ENCODE measurements around the gene TRPM1.
"Not testable (repeated sequence)": the region's sequence is repeated elsewhere in the genome, so short reads cannot be mapped to it uniquely, and the experiment has no call there.

Gene TRPM1

DNA sequence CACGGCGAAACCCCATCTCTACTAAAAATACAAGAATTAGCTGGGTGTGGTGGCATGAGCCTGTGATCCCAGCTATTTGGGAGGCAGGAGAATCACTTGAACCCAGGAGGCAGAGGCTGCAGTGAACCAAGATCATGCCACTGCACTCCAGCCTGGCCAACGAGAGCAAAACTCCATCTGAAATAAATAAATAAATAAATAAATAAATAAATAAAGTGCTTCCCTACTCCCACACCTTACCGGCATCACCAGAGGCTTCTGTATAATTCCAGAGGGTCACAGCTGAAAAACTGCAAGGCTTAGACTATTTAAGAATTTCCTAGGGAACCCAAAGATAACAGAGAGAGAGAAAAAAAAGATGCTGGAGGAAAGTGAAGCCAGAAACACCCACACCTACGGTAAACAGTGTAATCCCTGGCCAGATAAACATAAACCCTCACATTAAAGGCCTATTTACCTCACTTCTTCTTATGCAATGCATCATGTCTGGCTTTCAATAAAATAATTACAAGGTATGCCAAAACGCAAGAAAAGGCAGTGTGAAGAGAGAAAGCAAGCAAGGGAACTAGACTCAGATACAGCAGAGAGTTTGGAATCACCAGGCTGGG lies 15.0 kb upstream of the TRPM1 start:
- no peak for DNase-seq

DNA sequence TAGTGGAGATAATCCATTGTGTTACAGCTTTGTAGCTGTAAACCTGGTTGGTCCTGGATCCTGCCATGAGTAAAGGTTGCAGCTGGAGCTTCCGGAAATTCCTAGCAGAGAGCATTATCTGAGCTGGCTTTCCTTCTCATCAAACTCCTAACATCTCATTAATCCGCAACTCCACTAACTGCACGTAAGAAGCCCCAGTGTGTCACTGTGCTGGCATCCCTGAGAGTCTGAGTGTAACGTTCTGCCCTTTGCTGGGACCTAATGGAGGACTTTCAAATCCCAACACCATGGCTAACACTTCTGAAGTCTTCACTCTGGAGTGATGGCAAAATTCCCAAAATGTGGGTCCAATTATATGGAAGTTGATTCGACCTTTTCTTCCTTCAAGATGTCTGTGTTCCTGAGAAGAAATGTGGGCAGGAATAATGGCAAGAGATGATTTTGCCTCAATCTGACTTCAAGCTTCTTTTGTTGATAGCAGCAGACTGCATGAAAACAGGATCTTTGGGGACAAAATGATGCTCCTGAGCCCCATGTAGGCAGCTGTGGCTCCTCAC lies 9.6 kb upstream of the TRPM1 start:
- DNase-seq, result no peak

DNA sequence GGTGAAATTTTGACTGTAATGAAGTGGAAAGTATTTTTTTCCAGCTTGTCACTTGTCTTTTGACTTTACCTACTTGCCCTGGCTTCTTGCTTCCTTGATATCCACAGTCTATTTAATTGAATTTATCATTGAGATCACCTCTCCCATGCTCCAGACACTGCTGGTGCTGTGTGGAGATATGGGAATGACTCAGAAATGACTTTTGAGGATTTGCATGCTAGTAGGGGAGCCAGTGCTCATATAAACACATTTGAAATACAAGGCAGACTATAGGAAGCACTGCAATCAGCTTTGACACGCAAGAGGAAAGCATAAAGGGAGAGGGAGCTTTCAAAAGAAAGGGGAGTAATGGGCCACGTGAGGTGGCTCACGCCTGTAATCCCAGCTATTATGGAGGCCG lies 7.3 kb upstream of the TRPM1 start:
- DNase-seq, result no peak

DNA sequence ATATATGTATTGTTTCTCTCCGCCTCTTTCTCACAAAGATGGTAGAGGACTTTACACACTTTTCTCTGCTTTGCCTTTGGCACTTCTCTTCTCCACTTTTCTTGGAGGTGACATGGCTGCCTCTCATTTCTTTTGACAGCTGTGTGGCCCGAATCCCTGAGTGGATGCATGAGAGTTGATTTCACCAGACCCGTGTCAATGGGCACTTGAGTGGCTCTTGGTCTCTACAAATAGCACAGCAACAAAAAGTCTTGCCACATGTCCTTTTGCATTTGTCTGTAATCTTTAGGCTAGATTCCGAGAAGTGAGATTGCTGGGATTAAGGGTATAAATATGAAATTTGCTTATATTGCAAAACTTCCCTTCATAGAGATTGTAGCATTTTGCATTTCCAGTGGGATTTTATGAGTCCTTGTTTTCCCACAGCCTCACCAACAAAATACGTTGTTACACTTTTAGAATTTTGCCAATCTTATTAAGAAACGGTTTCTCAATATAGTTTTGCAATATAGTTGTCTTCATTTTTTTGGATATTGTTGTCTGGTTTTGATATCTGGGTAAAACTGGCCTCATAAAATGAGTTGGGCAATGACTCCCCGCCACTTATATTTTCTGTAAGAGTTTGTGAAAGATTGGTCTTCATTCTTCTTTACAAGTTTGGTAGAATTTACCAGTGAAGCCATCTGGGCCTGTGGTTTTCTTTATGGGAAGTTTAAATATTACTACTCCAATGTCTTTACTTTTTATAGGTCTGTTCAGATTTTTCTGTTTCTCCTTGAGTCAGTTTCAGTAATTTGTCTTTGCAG lies 5.2 kb upstream of the TRPM1 start:
- peak in 1 of 2 donors; percentile 51 for DNase-seq

DNA sequence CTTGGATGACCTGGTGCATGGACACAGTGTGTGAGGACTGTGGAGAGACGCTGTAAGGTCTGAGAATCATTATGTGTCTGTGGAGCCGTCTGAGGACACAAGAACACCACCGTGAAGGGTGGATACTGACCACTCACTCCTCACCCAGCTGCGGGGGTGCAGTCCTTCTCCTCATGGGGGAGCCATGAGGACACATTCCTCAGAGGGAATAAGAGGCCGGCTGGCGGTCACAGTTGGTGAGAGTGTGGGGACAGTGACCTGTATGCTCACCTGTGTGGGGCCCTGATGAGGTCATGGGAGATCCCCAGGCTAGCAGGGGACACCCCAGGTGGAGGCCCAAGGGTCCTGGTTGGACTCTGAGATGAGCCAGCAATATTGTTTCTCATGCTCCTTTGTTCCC lies 2.5 kb upstream of the TRPM1 start:
- no peak for DNase-seq

DNA sequence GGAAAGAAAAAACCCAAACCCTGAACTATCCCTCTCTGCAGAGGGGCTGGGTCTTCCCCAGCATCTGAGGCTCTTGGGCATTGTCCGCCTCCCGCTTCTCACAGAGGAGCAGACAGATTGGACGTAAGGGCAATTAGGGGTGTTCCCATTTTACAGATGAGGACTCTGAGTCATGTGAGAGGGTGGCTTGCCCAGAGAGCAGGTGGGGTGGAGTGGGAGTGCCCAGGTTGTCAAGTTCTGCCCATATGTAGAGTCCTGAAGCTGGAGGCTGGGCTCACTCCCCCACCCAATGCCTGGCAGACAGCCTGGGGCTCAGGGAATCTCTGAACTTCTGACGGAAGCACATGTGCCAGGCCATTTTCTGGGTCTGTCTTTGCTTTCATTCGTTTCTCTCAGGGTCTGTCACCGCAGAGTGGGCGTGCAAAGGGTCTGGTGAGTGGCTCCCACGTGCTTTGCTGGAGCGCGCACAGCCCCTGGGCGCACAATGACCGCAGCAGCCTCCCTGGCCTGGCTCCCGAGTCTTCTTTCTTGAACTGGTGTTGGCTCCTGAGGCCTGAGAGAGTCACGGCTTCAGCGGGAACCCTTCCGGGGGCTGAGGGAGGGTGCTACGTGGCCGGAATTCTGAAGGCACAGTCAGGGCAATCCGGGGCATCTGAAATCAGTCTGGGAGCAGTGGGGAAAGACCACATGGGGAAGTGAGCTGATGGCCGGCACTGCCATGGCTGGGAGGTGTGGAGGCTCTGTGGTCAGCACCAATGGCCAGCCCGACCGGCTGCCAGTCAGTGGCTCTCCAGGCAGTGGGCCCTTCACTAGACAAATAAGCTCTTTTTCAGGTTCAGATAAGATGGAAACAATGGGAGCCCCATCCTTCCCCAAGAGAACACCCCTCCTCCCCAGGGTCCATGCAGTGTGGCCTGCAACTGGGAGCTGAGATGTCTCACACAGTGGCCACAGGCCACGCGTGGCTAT lies 1.1 kb upstream of the TRPM1 start:
- no peak for DNase-seq

DNA sequence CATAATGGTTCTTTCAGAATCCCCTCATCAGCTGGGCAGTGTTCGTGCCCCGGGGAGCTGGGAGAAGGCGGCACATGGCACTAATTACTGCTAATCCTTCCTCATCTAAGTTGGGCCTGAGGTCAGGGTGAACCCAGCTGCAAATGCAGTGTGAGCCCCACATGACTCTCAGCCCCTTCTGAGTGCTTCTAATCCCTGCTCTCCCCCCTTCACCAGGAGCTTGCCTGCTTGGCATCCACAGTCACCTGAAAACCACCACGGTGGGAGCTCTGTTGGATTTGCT lies 455 bp upstream of the TRPM1 start:
- DNase-seq, result no peak

DNA sequence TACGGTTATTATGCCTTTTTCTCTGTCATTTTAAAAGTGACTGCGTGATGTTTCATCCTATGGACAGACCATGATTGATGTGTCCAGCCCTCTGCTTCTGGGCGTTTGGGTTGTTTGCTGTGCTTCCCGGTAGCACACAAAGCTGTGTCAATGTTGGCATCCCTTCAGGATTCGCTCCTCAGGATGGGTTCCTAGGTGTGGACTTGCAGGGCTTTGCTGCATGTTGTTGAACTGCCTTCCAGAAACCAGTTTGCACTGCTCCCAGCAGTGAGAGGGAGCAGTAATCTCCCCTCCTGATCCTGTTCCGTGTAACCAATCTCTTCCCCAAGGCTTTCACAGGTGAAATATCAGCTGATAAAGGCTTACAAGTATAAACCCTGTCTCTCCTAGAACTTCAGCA lies 787 bp downstream of the TRPM1 start:
- DNase-seq, result no peak

DNA sequence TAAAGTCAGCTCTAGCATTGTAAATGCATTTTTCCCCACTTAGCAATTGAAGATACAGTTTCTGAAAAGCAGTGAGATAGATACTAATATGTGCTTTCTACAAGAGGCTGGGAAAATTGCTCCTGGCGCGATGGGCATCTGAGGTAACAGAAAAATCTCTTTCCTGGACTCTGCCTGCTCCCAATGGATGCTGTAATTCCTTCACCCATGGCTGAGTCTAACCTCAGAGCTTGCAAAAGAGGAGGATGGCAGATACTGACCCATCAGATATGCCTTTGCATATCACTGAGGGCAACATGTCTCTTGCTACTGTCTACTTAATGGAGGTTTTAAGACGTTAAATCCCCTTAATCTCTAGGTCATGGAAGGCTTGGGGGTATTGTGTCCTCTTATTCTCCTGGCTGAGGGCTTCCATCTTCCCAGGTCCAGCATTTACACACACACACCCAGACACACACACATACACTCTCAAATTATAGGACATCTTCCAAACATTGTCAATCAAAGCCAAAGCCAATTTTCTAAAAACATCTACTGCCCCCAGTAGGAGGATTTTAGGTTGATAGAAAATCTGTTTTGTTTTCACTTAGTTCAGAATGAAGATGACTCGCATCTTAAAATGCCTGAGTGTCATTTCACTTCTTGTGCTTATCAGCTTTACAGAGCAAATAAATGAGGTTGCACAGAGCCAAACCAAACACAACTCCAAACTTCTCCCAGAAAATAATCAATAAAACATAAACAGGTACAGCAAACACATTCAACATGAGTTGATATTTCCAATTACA lies 2.4 kb downstream of the TRPM1 start:
- no peak for DNase-seq

DNA sequence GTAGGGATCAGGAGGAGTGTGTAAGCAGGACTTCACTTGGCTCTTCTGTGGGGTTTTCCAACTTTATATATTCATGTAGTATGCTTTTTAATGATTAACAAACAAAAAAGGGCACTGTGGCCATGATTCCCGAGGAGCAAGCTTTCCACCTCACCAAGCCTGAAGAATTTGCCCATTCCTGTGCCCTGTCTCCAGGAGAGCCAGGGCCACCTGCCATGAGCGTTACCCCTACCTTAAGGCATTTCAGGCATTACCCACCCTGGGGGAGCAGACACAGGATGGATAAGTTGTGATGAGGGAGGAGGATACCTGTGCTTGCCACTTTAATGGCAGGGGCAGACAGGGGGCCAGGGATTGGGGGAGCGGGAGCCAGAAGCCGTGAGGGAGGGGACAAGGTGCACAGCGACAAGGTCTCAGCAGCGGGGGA lies 3.0 kb downstream of the TRPM1 start:
- no peak for DNase-seq

DNA sequence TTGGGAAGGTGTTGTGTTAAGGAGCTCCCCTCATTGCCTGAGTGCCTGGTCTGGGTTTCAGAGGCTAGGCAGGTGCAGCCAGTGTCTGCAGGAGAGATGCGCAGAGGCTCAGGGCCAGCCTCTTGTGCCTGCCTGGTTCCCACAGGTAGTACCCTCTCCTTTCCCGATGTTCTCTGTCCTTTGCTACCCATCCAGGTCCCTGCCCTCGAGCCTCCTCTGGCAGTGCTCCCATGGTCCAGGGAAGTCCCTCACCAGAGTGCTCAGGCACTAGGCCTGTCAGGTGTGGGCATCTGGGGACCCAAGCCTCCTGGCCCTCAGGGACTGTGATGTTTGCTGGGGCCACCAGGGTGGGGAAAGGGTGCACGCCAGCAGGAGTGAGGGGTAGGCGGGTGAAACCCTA lies 5.0 kb downstream of the TRPM1 start:
- DNase-seq, result no peak

DNA sequence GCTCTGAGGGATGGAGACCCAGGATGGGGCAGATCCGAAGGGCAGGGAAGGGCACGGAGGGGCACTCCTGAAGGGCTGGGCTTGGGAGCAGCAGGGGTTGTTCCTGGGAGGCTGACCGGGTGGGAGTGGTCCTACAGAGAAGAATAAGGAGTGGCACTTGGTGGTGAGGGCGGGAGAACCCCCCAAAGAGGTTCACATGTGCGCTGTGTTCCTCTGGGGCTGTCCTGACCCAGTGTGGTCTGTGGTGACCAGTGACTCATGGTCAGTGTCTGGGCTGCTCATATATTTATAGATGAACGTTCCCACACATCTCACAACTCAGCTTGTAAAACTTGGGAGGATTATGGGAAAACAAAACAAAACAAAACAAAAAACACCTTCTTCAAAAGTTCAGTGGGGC lies 10.0 kb downstream of the TRPM1 start:
- peak in 1 of 2 donors; percentile 55 for DNase-seq

DNA sequence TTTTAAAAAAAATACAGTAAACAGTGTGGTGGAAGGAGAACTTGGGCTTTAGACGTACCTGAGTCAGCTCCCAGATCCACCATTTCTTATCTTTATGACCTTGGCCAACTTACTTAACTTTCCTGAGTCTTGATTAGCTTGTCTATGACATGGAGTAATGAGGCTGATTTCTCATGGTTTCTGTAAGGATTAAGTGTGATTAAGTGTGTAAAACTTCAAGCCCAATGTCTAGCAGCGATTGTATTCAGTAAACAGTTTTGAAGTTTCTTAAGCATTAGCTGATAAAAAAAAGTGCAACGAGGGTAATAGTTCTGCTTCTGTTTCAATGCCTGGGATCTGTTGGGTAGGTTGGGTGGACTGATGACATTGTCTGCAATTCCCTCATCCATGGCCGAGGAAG lies 10.8 kb downstream of the TRPM1 start:
- DNase-seq, result no peak

DNA sequence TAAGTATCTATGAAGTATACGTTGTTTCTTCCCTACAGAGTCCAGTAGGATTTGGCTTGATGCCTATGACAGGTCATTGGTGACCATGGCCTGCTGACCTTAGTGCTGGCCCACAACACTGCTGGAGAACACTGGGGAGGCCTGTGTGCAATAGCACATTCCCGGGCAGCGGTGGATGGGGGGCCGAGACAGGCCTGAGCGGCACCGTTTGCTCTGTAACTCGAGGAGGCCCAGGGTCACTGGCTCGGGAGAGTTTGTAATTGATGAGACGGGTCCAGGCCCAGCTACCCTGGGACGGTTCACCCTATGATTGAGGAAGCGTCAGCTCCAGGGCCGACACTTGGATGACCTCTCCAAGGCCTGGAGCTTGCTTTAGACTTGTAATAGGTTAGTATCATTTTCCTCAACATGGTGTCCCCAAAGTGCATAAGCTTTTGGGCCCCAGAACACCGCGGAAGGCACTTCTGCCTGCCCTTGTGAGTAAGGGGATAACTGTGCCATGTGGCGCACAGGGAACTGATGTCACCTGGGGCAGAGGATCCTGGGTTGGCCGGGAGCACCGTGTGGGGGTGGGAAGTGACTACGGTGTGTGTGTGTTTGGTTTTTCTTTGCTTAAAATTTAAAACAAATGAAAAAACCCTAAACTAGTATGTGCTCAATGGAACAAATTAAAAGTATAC lies 12.0 kb downstream of the TRPM1 start:
- DNase-seq, result no peak

DNA sequence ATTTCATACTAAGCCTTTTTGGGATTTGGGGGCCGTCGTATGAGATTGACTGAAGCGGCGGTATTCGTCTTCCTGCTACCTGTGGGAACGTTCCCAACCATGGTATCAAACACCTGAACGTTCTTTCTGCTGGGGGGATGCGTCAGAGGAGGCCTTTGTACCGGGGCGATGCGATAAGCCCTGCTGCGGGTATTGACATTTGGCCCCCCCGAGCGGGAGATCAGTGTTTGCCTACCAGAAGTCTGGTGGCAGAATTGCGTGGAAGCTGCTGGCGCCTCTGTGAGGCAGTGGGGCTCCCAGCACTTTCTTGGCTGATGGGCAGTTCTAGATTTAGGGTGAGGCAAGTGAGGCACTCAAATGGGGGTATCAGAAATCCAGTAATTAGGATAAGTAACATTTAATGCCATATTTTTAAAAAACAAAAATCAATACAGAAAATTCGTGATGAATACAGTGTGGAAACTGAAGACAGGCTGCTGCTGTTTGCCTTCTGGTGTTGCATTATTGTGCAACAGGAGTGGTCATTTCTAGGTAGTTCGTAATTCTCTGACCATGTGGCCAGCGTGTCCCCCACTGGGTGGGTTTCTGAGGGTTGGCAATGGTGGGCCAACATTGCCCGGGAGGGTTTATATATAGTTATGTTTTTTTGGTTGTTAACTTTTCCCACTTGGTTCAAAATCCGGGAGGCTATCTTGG lies 12.7 kb downstream of the TRPM1 start:
- DNase-seq, result no peak

DNA sequence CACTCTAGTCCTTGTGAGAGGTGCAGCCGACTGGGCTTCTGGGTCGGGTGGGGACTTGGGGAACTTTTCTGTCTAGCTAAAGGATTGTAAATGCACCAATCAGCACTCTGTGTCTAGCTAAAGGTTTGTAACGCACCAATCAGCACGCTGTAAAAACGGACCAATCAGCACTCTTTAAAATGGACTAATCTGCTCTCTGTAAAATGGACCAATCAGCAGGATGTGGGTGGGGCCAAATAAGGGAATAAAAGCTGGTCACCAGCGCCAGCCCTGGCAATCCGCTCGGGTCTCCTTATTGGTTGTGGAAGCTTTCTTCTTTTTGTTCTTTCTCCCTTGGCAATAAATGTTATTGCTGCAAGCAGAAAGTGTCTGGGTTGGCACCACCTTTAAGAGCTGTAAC lies 13.5 kb downstream of the TRPM1 start:
- not testable (repeated sequence) for DNase-seq

DNA sequence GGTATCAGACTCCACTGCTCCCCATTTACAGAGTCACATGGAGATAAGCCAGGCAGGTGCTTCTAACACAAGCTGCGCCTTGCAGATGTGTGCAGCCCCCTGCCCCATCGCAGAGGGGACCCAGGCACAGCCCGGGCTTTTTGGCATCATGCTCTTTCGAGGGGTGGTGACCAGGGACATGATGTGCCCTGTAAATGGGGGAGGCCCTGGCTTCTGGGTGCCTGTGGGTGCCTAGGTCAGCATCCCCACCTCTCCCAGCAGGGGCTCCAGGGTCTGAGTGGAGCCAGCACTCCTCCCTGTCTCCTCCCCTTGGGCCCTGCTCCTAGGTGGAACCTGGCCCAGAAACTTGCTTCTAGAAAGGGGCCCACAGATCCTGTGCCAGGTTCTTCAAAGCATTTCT lies 15.2 kb downstream of the TRPM1 start:
- DNase-seq, result no peak

DNA sequence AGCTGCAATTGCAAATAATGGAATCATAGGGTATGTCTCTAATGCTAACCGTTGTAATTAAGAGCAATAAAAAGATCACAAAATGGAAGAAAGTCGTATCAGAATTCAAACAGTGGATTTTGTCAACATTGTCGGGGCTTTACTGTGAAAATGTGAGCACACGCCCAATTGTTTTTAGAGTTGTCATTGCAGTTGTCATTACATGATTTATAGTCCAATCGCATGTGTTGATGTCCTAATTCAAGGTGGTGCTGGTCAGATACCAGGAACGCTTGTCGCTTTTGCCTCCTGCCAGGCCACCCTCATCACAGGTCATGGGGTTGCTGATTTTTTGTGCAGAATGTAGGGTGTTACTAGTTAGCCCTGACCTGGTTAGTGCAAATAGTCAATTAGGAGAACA lies 16.2 kb downstream of the TRPM1 start:
- DNase-seq, result no peak

DNA sequence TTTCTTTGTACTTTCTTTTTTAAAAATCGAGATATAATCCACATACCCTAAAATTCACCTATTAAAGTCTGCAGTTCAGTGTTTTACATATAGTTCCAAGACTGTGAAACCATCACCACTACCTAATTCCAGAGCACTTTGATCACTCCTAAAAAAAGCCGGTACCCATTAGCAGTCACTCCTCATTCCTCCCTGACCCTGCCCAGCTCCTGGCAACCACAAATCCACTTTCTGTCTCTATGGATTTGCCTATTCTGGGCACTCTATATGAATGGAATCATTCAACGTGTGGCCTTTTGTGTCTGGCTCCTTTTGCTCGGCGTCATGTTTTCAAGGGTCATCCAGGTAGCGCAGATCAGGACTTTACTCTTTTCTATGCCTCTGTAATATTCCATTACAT lies 17.3 kb downstream of the TRPM1 start:
- DNase-seq, result no peak

DNA sequence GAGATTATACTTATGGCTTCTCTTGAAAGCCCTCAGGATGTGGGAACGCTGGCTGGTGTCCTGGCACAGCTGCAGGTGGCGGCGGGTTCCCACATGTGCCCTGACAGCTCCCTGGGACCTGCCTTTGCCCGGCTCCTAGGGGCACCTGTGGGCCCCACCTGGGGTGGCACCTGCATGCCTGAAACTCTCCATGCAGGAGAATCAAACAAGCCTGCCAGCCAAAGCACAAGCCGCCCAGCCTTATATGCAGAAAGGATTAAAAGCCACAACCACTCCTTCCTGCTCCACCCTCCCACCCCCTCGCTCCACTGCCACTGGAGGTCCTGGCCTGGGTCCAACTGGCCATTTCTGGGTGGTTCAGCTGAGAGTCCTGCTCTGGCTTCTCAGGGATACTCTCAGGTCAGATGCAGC lies 18.1 kb downstream of the TRPM1 start:
- DNase-seq, result peak in 1 of 2 donors; percentile 8

DNA sequence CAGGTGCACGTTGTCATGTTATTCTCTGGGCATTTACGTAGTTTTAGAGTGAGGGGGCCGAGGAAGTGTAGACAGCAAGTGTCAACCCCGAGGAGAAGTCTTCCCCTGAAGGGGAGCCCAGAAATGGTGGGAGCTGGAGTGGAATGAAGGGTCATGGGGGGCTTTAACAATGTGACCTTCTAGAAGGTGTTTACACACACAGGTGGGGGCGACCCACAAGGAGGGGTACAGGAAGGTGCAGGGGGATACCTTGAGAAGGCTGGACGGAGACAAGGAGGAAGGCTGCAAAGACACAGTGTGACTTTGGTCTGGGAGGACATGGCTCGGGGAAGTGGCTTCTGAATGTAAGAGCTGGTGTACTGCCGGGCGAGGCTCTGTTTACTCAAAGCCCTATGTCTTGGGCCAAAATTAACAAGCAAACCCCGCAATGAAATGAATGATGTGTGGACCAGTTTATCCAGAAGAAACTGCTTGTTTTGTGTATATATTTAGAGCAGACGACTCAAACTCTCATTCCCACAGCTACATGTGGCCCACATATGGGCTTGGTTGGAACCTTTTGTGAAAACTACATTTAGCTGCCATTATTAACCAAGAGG lies 18.7 kb downstream of the TRPM1 start:
- DNase-seq, result no peak

Measured in inflammatory macrophage (primary cell).